Stimulated activated memory B cell treated with anti-CD40 and anti-IgM and Interleukin-4, amounts not matched to agents 10 μg/mL and 1 μg/mL and 100 μg/mL, for 72 hours (primary cell): Measurements from ENCODE around the gene PHKG2.

ENCODE experiments used
- ATAC-seq: fragments of 150-1000 bp; cut with Tn5 transposase; 2 replicates; pipeline ENCODE4 v1.10.0; 2021
- H3K27ac Mint-ChIP-seq: one replicate; pipeline ENCODE4 v1.8.0; 2022; ENCODE audit warnings: mild to moderate bottlenecking, mixed read lengths
- H3K27me3 Mint-ChIP-seq: one replicate; pipeline ENCODE4 v1.8.0; 2022; ENCODE audit warnings: mixed read lengths
- H3K36me3 Mint-ChIP-seq: one replicate; pipeline ENCODE4 v1.8.0; 2022; ENCODE audit warnings: mixed read lengths
- H3K4me1 Mint-ChIP-seq: one replicate; pipeline ENCODE4 v1.8.0; 2022; ENCODE audit warnings: mixed read lengths
- H3K4me3 Mint-ChIP-seq: one replicate; pipeline ENCODE4 v1.8.0; 2022; ENCODE audit warnings: mild to moderate bottlenecking, moderate library complexity, mixed read lengths
- H3K9me3 Mint-ChIP-seq: one replicate; pipeline ENCODE4 v1.8.0; 2022; ENCODE audit warnings: mixed read lengths

The PHKG2 gene

GRCh38 chr16:30741461-30741914, 6.7 kb upstream of the PHKG2 start:
- H3K36me3 Mint-ChIP-seq, result peaks cover 64% of the 10 kb centered on the region
- H3K27me3 Mint-ChIP-seq, result no peaks in the 10 kb centered on the region
- ATAC-seq, result no peak
- no peak overlapping the region for H3K4me3 Mint-ChIP-seq
- no peak overlapping the region for H3K27ac Mint-ChIP-seq
- H3K9me3 Mint-ChIP-seq, result no peaks in the 10 kb centered on the region
- peaks cover 14% of the 10 kb centered on the region for H3K4me1 Mint-ChIP-seq

- H3K9me3 Mint-ChIP-seq, result no peaks in the 10 kb centered on the region
- no peak overlapping the region for H3K4me3 Mint-ChIP-seq
- peaks cover 33% of the 10 kb centered on the region for H3K4me1 Mint-ChIP-seq
- H3K27me3 Mint-ChIP-seq, result no peaks in the 10 kb centered on the region
- no peak for ATAC-seq
- H3K27ac Mint-ChIP-seq, result no peak overlapping the region
- H3K36me3 Mint-ChIP-seq, result peaks cover 50% of the 10 kb centered on the region
Measured at GRCh38 chr16:30743716-30744115, 4.5 kb upstream of the PHKG2 start.

- H3K4me3 Mint-ChIP-seq, result no peak overlapping the region
- H3K36me3 Mint-ChIP-seq, result peaks cover 49% of the 10 kb centered on the region
- no peaks in the 10 kb centered on the region for H3K9me3 Mint-ChIP-seq
- ATAC-seq, result no peak
- H3K27ac Mint-ChIP-seq, result no peak overlapping the region
- H3K4me1 Mint-ChIP-seq, result peaks cover 38% of the 10 kb centered on the region
- H3K27me3 Mint-ChIP-seq, result no peaks in the 10 kb centered on the region
Measured at GRCh38 chr16:30744183-30744582, 4.0 kb upstream of the PHKG2 start.

GRCh38 chr16:30745082-30745481, 3.1 kb upstream of the PHKG2 start:
- H3K36me3 Mint-ChIP-seq, result peaks cover 56% of the 10 kb centered on the region
- H3K9me3 Mint-ChIP-seq, result no peaks in the 10 kb centered on the region
- no peak overlapping the region for H3K27ac Mint-ChIP-seq
- no peaks in the 10 kb centered on the region for H3K27me3 Mint-ChIP-seq
- H3K4me1 Mint-ChIP-seq, result peaks cover 47% of the 10 kb centered on the region
- no peak for ATAC-seq
- no peak overlapping the region for H3K4me3 Mint-ChIP-seq

GRCh38 chr16:30746638-30747175, 1.5 kb upstream of the PHKG2 start:
- H3K36me3 Mint-ChIP-seq, result peaks cover 56% of the 10 kb centered on the region
- ATAC-seq, result no peak
- H3K4me3 Mint-ChIP-seq, result no peak overlapping the region
- H3K9me3 Mint-ChIP-seq, result no peaks in the 10 kb centered on the region
- peak overlapping the region; percentile 90 for H3K27ac Mint-ChIP-seq
- no peaks in the 10 kb centered on the region for H3K27me3 Mint-ChIP-seq
- H3K4me1 Mint-ChIP-seq, result peaks cover 43% of the 10 kb centered on the region

GRCh38 chr16:30747331-30747730, 894 bp upstream of the PHKG2 start:
- H3K4me3 Mint-ChIP-seq, result peak overlapping the region; percentile 96
- peak overlapping the region; percentile 90 for H3K27ac Mint-ChIP-seq
- peaks cover 51% of the 10 kb centered on the region for H3K36me3 Mint-ChIP-seq
- H3K4me1 Mint-ChIP-seq, result peaks cover 43% of the 10 kb centered on the region
- no peak for ATAC-seq
- no peaks in the 10 kb centered on the region for H3K9me3 Mint-ChIP-seq
- H3K27me3 Mint-ChIP-seq, result no peaks in the 10 kb centered on the region

- ATAC-seq, result peak; percentile 53
- Mint-ChIP-seq H3K27me3 (no peaks in the 10 kb centered on the region), H3K4me1 (peaks cover 38% of the 10 kb centered on the region), H3K36me3 (peaks cover 50% of the 10 kb centered on the region), H3K4me3 (peak overlapping the region; percentile 96), H3K27ac (peak overlapping the region; percentile 90), H3K9me3 (no peaks in the 10 kb centered on the region)
Measured at GRCh38 chr16:30748634-30749445, 615 bp downstream of the PHKG2 start.

GRCh38 chr16:30750201-30750600, 2.0 kb downstream of the PHKG2 start:
- Mint-ChIP-seq H3K27ac (peak overlapping the region; percentile 90), H3K4me3 (no peak overlapping the region), H3K36me3 (peaks cover 57% of the 10 kb centered on the region), H3K27me3 (no peaks in the 10 kb centered on the region), H3K9me3 (no peaks in the 10 kb centered on the region), H3K4me1 (peaks cover 38% of the 10 kb centered on the region)
- ATAC-seq, result no peak

GRCh38 chr16:30750876-30751465, 2.7 kb downstream of the PHKG2 start:
- no peak for ATAC-seq
- no peaks in the 10 kb centered on the region for H3K27me3 Mint-ChIP-seq
- peaks cover 62% of the 10 kb centered on the region for H3K36me3 Mint-ChIP-seq
- H3K4me3 Mint-ChIP-seq, result no peak overlapping the region
- no peaks in the 10 kb centered on the region for H3K9me3 Mint-ChIP-seq
- no peak overlapping the region for H3K27ac Mint-ChIP-seq
- H3K4me1 Mint-ChIP-seq, result peaks cover 38% of the 10 kb centered on the region

GRCh38 chr16:30753596-30753995, 5.4 kb downstream of the PHKG2 start:
- Mint-ChIP-seq H3K36me3 (peaks cover 67% of the 10 kb centered on the region), H3K27ac (no peak overlapping the region), H3K9me3 (no peaks in the 10 kb centered on the region), H3K27me3 (no peaks in the 10 kb centered on the region), H3K4me3 (no peak overlapping the region), H3K4me1 (peaks cover 23% of the 10 kb centered on the region)
- no peak for ATAC-seq

- Mint-ChIP-seq H3K36me3 (peaks cover 56% of the 10 kb centered on the region), H3K27me3 (no peaks in the 10 kb centered on the region), H3K4me3 (no peak overlapping the region), H3K9me3 (no peaks in the 10 kb centered on the region), H3K4me1 (peaks cover 26% of the 10 kb centered on the region), H3K27ac (no peak overlapping the region)
- ATAC-seq, result no peak
Measured at GRCh38 chr16:30755955-30756780, 7.9 kb downstream of the PHKG2 start.

- H3K27me3 Mint-ChIP-seq, result no peaks in the 10 kb centered on the region
Measured at GRCh38 chr16:30756781-30757100, 8.5 kb downstream of the PHKG2 start.

GRCh38 chr16:30757316-30757715, 9.1 kb downstream of the PHKG2 start:
- Mint-ChIP-seq H3K4me3 (no peak overlapping the region), H3K9me3 (no peaks in the 10 kb centered on the region), H3K27ac (no peak overlapping the region), H3K27me3 (no peaks in the 10 kb centered on the region), H3K4me1 (peaks cover 32% of the 10 kb centered on the region), H3K36me3 (peaks cover 50% of the 10 kb centered on the region)
- no peak for ATAC-seq

More at GRCh38 chr16:30756781-30757100, 8.5 kb downstream of the PHKG2 start:
- Mint-ChIP-seq H3K4me3 (no peak overlapping the region), H3K36me3 (peaks cover 50% of the 10 kb centered on the region), H3K9me3 (no peaks in the 10 kb centered on the region), H3K4me1 (peaks cover 31% of the 10 kb centered on the region), H3K27ac (no peak overlapping the region)
- ATAC-seq, result no peak

GRCh38 chr16:30758988-30759491, 10.8 kb downstream of the PHKG2 start:
- peaks cover 53% of the 10 kb centered on the region for H3K36me3 Mint-ChIP-seq
- peak overlapping the region; percentile 70 for H3K27ac Mint-ChIP-seq
- peaks cover 44% of the 10 kb centered on the region for H3K4me1 Mint-ChIP-seq
- H3K27me3 Mint-ChIP-seq, result no peaks in the 10 kb centered on the region
- H3K4me3 Mint-ChIP-seq, result peak overlapping the region; percentile 41
- no peak for ATAC-seq
- no peaks in the 10 kb centered on the region for H3K9me3 Mint-ChIP-seq

GRCh38 chr16:30760001-30760559, 11.9 kb downstream of the PHKG2 start:
- no peaks in the 10 kb centered on the region for H3K27me3 Mint-ChIP-seq
- H3K4me3 Mint-ChIP-seq, result peak overlapping the region; percentile 8
- peaks cover 55% of the 10 kb centered on the region for H3K36me3 Mint-ChIP-seq
- no peaks in the 10 kb centered on the region for H3K9me3 Mint-ChIP-seq
- no peak for ATAC-seq
- peaks cover 44% of the 10 kb centered on the region for H3K4me1 Mint-ChIP-seq
- H3K27ac Mint-ChIP-seq, result peak overlapping the region; percentile 83
